CD4-positive, alpha-beta T cell (primary cell): ENCODE data around the gene PLBD2. TPM values are rescaled to one million over a fixed set of nuclear protein-coding genes. Genes with fewer than 3 reads are reported as not detected.

Experiments used
- ATAC-seq: fragments of 200-7000 bp; cut with Tn5 transposase; one replicate; pipeline ENCODE4 v1.10.0; 2022; ENCODE audit warnings: mild to moderate bottlenecking; ENCODE audit not compliant: poor library complexity
- CTCF ChIA-PET: fragments of 350-600 bp; sonication (Branson Sonifier 250); formaldehyde crosslinking; loops from one replicate; lab custom pipeline; 2021; ENCODE audit warnings: antibody characterized with exemption, inconsistent platforms; lab: Charles Lee
- POLR2A ChIA-PET: fragments of 350-600 bp; sonication (Branson Sonifier 250); formaldehyde crosslinking; loops from one replicate; lab custom pipeline; 2021; ENCODE audit warnings: antibody characterized with exemption, inconsistent platforms; lab: Charles Lee
- DNase-seq, 14 experiments: peaks; one replicate each; pipeline ENCODE4 v3.0.0-alpha.2; 2013 to 2020; ENCODE audit warnings: mixed read lengths in 2 of 14
- H3K27ac ChIP-seq, 2 donors: one replicate each; pipeline versions ENCODE4 v1.5.1 to v1.7.0; 2013; ENCODE audit warnings: low read length in 2 of 2, low read depth in 1 of 2, mild to moderate bottlenecking in 1 of 2
- H3K27me3 ChIP-seq, 2 experiments: 1 replicate in 1 of 2; 2 replicates in 1 of 2; pipeline versions ENCODE4 v1.6.1 to v1.7.0; 2013; ENCODE audit warnings: low read length in 2 of 2, control low read depth in 1 of 2, mild to moderate bottlenecking in 1 of 2, moderate library complexity in 1 of 2; ENCODE audit not compliant: insufficient read depth in 2 of 2, control insufficient read depth in 1 of 2
- H3K36me3 ChIP-seq: one replicate; pipeline ENCODE4 v1.6.1; 2013; ENCODE audit warnings: low read length, control low read depth; ENCODE audit not compliant: insufficient read depth
- H3K4me1 ChIP-seq: one replicate; pipeline ENCODE4 v1.6.1; 2013; ENCODE audit warnings: low read length, control low read depth; ENCODE audit not compliant: insufficient read depth
- H3K4me3 ChIP-seq: one replicate; pipeline ENCODE4 v1.5.1; 2013; ENCODE audit warnings: mild to moderate bottlenecking, low read length, moderate library complexity
- H3K9me3 ChIP-seq, 2 experiments: 1 replicate in 1 of 2; 2 replicates in 1 of 2; pipeline versions ENCODE4 v1.6.1 to v1.7.0; 2013; ENCODE audit warnings: low read length in 2 of 2, mild to moderate bottlenecking in 2 of 2, control low read depth in 1 of 2, moderate library complexity in 1 of 2; ENCODE audit not compliant: control insufficient read depth in 1 of 2, insufficient read depth in 1 of 2
- H3K27ac Mint-ChIP-seq: one replicate; pipeline ENCODE4 v1.8.0; 2020; ENCODE audit warnings: mixed read lengths
- H3K27me3 Mint-ChIP-seq: one replicate; pipeline ENCODE4 v1.8.0; 2021; ENCODE audit warnings: mixed read lengths
- H3K36me3 Mint-ChIP-seq: one replicate; pipeline ENCODE4 v1.8.0; 2021; ENCODE audit warnings: low read depth, mixed read lengths
- H3K4me1 Mint-ChIP-seq: one replicate; pipeline ENCODE4 v1.8.0; 2021; ENCODE audit warnings: low read depth, mixed read lengths
- H3K4me3 Mint-ChIP-seq: one replicate; pipeline ENCODE4 v1.8.0; 2020; ENCODE audit warnings: mild to moderate bottlenecking, mixed read lengths
- H3K9me3 Mint-ChIP-seq: one replicate; pipeline ENCODE4 v1.8.0; 2020; ENCODE audit warnings: mixed read lengths
- CTCF ChIP-seq: fragments of 200-600 bp; IDR thresholded peaks from one replicate; pipeline ENCODE4 v1.8.0; 2022; ENCODE audit warnings: antibody characterized with exemption, mild to moderate bottlenecking
- intact Hi-C, 2 experiments: fragments of 100-400 bp; cut with DNase I in 1 of 2; cut with micrococcal nuclease in 1 of 2; formaldehyde crosslinking; loops; one replicate each; pipeline versions ENCODE4 v1.15.1 to v1.9.0; 2023 to 2025; cut with DNase I, micrococcal nuclease
- total RNA-seq, 174 experiments: library from RNA in 2 of 174; stranded (reverse) in 2 of 174; gene quantifications; one replicate each; pipeline ENCODE4 v1.2.3 and lab custom pipeline; 2021 to 2026

Gene PLBD2
- total RNA-seq, 2 experiments from 2014 or later, result 10.4 to 12.2 TPM

GRCh38 chr12:113422886-113423669 is 64.7 kb downstream of the PLBD2 start:
- Histone ChIP-seq H3K36me3 (no peaks in the 10 kb centered on the region), H3K4me3 (no peak overlapping the region), H3K4me1 (peaks cover 3% of the 10 kb centered on the region), H3K27ac (no peak overlapping the region), H3K27me3 (peaks cover 0 to 4% of the 10 kb centered on the region in 2 experiments), H3K9me3 (no peaks in the 10 kb centered on the region)
- DNase-seq, result no peak
- Mint-ChIP-seq H3K27me3 (no peaks in the 10 kb centered on the region), H3K4me1 (peaks cover 14% of the 10 kb centered on the region), H3K9me3 (no peaks in the 10 kb centered on the region), H3K36me3 (no peaks in the 10 kb centered on the region), H3K4me3 (peak overlapping the region; percentile 87), H3K27ac (peak overlapping the region; percentile 77)
- POLR2A ChIA-PET, result no interaction called here
- TF ChIP-seq CTCF, result no peak
- intact Hi-C loops, result loop anchor here in 1 of 2 experiments (10.0 kb wide), 1 partner anchor 228 kb away; no protein-coding TSS in a partner anchor
- CTCF ChIA-PET, result no interaction called here
- ATAC-seq, result no peak

- Mint-ChIP-seq H3K36me3 (no peaks in the 10 kb centered on the region), H3K4me1 (peaks cover 14% of the 10 kb centered on the region), H3K27ac (no peak overlapping the region), H3K9me3 (no peaks in the 10 kb centered on the region), H3K4me3 (no peak overlapping the region), H3K27me3 (no peaks in the 10 kb centered on the region)
- intact Hi-C loops, result loop anchor here (2.0 to 10.0 kb wide), 2 partner anchors 114 to 230 kb away; no protein-coding TSS in a partner anchor
- ATAC-seq (no peak), DNase-seq (no peak)
- no peak overlapping the region for H3K27ac ChIP-seq
- no peak for TF ChIP-seq CTCF
- ChIA-PET POLR2A (no interaction called here), CTCF (no interaction called here)
- H3K27me3 ChIP-seq, result peaks cover 0 to 4% of the 10 kb centered on the region in 2 experiments
- H3K36me3 ChIP-seq, result no peaks in the 10 kb centered on the region
- no peaks in the 10 kb centered on the region for H3K9me3 ChIP-seq
- no peak overlapping the region for H3K4me3 ChIP-seq
- peaks cover 3% of the 10 kb centered on the region for H3K4me1 ChIP-seq
Measured at GRCh38 chr12:113424456-113424855, 66.1 kb downstream of the PLBD2 start.

- DNase-seq (peak in 13 of 14 experiments; percentile 25 to 70 (median 41)), ATAC-seq (no peak)
- Histone ChIP-seq H3K9me3 (no peaks in the 10 kb centered on the region), H3K27ac (no peak overlapping the region), H3K4me3 (no peak overlapping the region), H3K4me1 (peaks cover 3% of the 10 kb centered on the region), H3K27me3 (peaks cover 0 to 4% of the 10 kb centered on the region in 2 experiments), H3K36me3 (no peaks in the 10 kb centered on the region)
- POLR2A ChIA-PET, result no interaction called here
- Mint-ChIP-seq H3K4me3 (no peak overlapping the region), H3K27ac (no peak overlapping the region), H3K36me3 (no peaks in the 10 kb centered on the region), H3K4me1 (peaks cover 14% of the 10 kb centered on the region), H3K9me3 (no peaks in the 10 kb centered on the region), H3K27me3 (no peaks in the 10 kb centered on the region)
- peak; percentile 90 for TF ChIP-seq CTCF
- CTCF ChIA-PET, result interaction anchor here (1.2 kb wide), 1 partner anchor 114 kb away, joined by 4 read pairs; no protein-coding TSS in a partner anchor
- intact Hi-C loops, result loop anchor here (1.0 to 10.0 kb wide), 3 partner anchors 114 to 230 kb away; no protein-coding TSS in a partner anchor
Measured at GRCh38 chr12:113424915-113425823, 66.8 kb downstream of the PLBD2 start.
